Neural crest cell (in vitro differentiated cells): ENCODE results near the gene ZBTB7B. TPM values are rescaled to one million over a fixed set of nuclear protein-coding genes. Genes with fewer than 3 reads are reported as not detected.

Source experiments
- DNase-seq: peaks from one replicate; pipeline ENCODE4 v3.0.0; 2021; ENCODE audit warnings: low read depth, mixed read lengths, low spot score
- H3K27ac Mint-ChIP-seq: one replicate; pipeline ENCODE4 v1.8.0; 2021; ENCODE audit warnings: mild to moderate bottlenecking, mixed read lengths; ENCODE audit not compliant: unreplicated experiment
- H3K27me3 Mint-ChIP-seq: 2 replicates; pipeline ENCODE4 v1.8.0; 2021; ENCODE audit warnings: low read depth, mild to moderate bottlenecking, mixed read lengths
- H3K36me3 Mint-ChIP-seq: 2 replicates; pipeline ENCODE4 v1.8.0; 2021; ENCODE audit warnings: low read depth, mild to moderate bottlenecking, mixed read lengths
- H3K4me1 Mint-ChIP-seq: 2 replicates; pipeline ENCODE4 v1.8.0; 2021; ENCODE audit warnings: mixed read lengths
- H3K4me3 Mint-ChIP-seq: one replicate; pipeline ENCODE4 v1.8.0; 2021; ENCODE audit warnings: mild to moderate bottlenecking, mixed read lengths
- H3K9me3 Mint-ChIP-seq: 2 replicates; pipeline ENCODE4 v1.8.0; 2021; ENCODE audit warnings: mixed read lengths
- total RNA-seq: library from RNA; stranded (reverse); gene quantifications from 2 replicates; pipeline ENCODE4 v1.2.1, GENCODE V29; 2021
- TF ChIP-seq, protein P1 (sequence below): fragments of 200-600 bp; sonication (generic); conservative IDR thresholded peaks from 2 replicates; pipeline ENCODE4 v1.5.0; 2021; ENCODE audit warnings: antibody characterized with exemption, mild to moderate bottlenecking

The ZBTB7B gene
- total RNA-seq, 1 donor from 2014 or later, result 6.9 TPM

DNA sequence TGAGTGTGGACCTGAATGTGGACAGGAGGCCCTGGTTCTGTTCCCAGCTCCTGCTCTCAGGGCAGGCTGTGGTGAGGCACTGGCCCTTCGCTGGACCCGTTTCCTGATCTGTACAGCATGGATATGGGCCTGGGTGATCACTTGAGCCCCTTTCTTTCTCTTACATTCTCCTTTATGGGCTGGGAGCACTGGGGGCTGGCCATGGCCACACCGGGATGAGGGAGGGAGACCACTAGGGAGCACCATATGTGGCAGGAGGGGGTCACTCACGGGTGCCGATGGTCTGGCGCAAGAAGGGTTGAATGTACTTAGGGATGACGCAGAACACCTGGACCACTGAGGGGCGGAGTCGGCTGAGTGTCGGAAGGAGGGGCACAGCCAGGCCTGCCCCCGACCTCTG, 28.3 kb downstream of the ZBTB7B start:
- Mint-ChIP-seq H3K4me1 (no peaks in the 10 kb centered on the region), H3K36me3 (no peaks in the 10 kb centered on the region), H3K9me3 (no peaks in the 10 kb centered on the region), H3K4me3 (no peak overlapping the region), H3K27me3 (no peaks in the 10 kb centered on the region), H3K27ac (no peak overlapping the region)
- TF ChIP-seq, protein P1, sequence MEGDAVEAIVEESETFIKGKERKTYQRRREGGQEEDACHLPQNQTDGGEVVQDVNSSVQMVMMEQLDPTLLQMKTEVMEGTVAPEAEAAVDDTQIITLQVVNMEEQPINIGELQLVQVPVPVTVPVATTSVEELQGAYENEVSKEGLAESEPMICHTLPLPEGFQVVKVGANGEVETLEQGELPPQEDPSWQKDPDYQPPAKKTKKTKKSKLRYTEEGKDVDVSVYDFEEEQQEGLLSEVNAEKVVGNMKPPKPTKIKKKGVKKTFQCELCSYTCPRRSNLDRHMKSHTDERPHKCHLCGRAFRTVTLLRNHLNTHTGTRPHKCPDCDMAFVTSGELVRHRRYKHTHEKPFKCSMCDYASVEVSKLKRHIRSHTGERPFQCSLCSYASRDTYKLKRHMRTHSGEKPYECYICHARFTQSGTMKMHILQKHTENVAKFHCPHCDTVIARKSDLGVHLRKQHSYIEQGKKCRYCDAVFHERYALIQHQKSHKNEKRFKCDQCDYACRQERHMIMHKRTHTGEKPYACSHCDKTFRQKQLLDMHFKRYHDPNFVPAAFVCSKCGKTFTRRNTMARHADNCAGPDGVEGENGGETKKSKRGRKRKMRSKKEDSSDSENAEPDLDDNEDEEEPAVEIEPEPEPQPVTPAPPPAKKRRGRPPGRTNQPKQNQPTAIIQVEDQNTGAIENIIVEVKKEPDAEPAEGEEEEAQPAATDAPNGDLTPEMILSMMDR, result no peak
- no peak for DNase-seq

DNA sequence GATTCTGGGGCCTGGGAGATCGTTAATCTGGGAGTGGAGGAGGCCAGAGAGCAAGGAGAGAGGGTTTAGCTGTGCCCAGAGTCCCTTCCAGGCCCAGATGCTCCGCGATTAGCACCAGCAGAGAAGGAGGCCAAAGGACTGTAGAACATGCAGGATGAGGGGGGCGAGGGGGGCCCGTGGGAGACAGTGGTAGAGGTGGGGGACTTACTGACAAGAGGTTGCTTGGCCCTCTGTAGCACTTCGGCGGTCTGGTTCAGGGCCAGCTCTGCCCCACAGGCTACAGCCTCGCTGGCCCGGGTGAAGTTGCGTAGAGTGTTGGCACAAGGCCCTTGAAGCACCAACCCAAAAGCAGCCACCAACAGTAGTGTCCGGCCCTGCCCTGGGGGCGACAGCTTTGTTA, 30.3 kb downstream of the ZBTB7B start:
- Mint-ChIP-seq H3K4me3 (no peak overlapping the region), H3K27ac (peak overlapping the region; percentile 27), H3K4me1 (no peaks in the 10 kb centered on the region)

DNA sequence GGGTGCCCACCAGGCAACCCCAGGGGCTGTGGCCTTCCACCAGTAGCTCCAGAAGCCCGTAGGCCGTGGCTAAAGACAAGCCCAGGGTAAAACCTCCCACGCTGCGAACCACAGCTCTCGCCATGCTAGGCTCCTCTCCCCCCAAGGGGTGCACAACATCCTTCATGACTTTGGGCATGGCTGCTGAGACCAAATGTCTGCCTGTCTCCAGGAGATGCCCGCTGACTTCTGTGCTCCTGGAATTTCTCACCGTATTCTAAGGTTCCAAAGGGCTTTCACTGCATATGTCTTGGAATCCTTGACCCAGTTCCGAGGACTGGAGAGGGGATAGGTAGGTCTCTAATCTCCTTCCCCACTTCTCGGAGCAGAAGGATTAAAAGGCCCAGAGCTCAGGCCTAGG, 30.9 kb downstream of the ZBTB7B start, which contains the start of the genes DCST1 and DCST2:
TSS of gene DCST1 (plus strand) at position 301 of the 400 bp plus-strand sequence. CDS start 213 bp downstream, outside the sequence.
TSS of gene DCST2 (minus strand) at position 258 of the 400 bp plus-strand sequence. CDS start at position 178, 80 bp downstream.
- Mint-ChIP-seq H3K4me3 (no peak within 1 kb of the TSS), H3K27ac (peak within 1 kb of the TSS; percentile 36), H3K9me3 (no peaks in the 10 kb centered on the region), H3K4me1 (no peaks in the 10 kb centered on the region), H3K36me3 (no peaks in the 10 kb centered on the region), H3K27me3 (no peaks in the 10 kb centered on the region)
- TF ChIP-seq, protein P1, result no peak
- no peak for DNase-seq

More for the DNA sequence above, 30.3 kb downstream of the ZBTB7B start:
- DNase-seq, result no peak
- no peaks in the 10 kb centered on the region for H3K36me3 Mint-ChIP-seq
- TF ChIP-seq, protein P1, result no peak
- no peaks in the 10 kb centered on the region for H3K9me3 Mint-ChIP-seq
- no peaks in the 10 kb centered on the region for H3K27me3 Mint-ChIP-seq

DNA sequence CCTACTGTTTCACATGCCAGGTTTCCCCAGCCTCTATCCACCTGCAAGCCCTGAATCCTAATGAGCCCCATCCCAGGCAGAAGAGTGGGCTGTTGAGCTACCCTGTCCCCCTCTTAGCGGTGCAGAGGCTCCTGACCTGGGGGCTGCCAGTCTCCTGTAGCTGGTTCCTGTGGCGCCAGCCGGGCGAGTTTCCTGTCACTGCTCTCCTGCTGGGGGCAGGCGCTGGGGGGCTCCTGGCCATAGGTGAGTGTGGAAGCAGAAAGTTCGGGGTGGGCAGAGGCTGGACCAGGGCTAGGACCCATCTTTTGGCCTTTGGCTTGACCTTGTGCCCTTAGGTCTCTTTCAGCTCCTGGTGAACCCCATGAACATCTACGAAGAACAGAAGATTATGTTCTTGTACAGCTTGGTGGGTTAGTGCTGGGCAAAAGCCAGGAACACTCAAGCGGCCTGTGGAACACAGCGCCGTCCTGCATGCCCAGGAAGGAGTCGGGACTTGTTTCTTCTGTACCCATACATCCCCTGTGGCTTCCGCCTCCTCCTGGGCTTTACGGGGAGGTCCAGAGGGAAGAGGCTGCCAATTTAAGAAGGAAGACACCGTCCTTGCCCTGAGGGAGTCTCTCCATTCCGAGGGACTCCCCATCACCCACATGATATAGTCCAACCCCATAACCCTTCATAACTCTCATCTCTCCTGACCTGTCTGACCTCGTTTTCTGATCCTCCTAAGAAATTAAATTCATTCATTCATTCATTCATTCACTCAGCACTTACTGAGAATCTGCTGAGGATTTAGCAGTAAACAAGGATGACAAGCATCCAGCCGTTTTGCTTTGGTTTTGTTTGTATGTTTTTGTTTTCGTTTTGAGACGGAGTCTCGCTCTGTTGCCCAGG, 32.0 kb downstream of the ZBTB7B start:
- no peak for DNase-seq
- no peaks in the 10 kb centered on the region for H3K4me1 Mint-ChIP-seq
- H3K9me3 Mint-ChIP-seq, result no peaks in the 10 kb centered on the region
- TF ChIP-seq, protein P1, result no peak
- H3K27ac Mint-ChIP-seq, result peak overlapping the region; percentile 36
- H3K4me3 Mint-ChIP-seq, result no peak overlapping the region
- no peaks in the 10 kb centered on the region for H3K36me3 Mint-ChIP-seq
- no peaks in the 10 kb centered on the region for H3K27me3 Mint-ChIP-seq

DNA sequence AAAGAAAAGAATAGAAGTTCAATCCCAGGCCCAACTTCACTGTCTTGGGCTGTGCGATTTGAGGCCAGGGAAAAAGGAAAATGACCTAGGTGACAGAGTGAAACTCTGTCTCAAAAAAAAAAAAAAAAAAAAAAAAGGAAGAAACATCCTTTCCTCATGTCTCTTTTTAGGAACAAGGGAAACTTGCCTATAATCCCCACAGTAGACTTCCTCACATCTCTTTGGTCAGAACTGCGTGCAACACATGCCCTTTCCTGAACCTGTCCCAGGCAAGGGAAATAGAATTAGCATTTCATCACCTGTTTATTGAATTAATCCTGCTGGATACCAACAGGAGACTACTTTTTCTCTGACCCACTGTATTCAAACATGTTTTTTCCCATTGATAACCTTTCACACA, 33.3 kb downstream of the ZBTB7B start:
- Mint-ChIP-seq H3K27me3 (no peaks in the 10 kb centered on the region), H3K27ac (no peak overlapping the region), H3K9me3 (no peaks in the 10 kb centered on the region), H3K4me3 (no peak overlapping the region), H3K36me3 (no peaks in the 10 kb centered on the region), H3K4me1 (no peaks in the 10 kb centered on the region)
- DNase-seq, result no peak
- TF ChIP-seq, protein P1, result no peak
